D721Med (cell line): ENCODE results near the gene TAF4.

ENCODE experiments used
- DNase-seq: peaks from one replicate; pipeline ENCODE4 v3.0.0; 2011; ENCODE audit warnings: low spot score; ENCODE audit not compliant: insufficient read length
- FAIRE-seq: peaks from 2 replicates; lab custom pipeline; 2011; peaks lifted over from hg19 to GRCh38; lab: Jason Lieb, UNC
- TF ChIP-seq, protein P1 (sequence below): IDR thresholded peaks from 2 replicates; pipeline ENCODE4 v1.5.1; 2012; ENCODE audit warnings: mild to moderate bottlenecking, control low read depth; ENCODE audit not compliant: insufficient read depth; ENCODE audit errors: missing control alignments

TAF4 gene

DNA sequence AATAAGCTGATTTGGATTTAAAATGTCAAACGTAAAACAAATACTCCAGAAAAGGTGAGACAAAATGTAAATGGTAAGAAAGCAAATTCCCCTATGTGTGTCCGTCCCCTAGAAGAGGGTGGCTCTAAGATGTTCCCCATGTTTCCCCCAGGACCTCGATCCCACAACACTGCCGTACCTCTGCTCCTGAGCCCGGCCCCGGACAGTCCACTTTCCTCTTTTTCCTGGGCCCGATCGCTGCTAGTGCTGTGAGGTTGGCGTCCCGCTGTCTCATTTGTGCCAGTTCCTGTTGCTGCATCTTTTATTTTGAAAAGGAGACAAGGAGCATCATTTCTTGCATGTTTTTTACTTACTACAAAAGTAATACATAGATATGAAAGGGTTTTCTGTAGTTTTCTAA lies 68.3 kb downstream of the TAF4 start:
- FAIRE-seq: no peak
- no peak for DNase-seq
- TF ChIP-seq, protein P1, sequence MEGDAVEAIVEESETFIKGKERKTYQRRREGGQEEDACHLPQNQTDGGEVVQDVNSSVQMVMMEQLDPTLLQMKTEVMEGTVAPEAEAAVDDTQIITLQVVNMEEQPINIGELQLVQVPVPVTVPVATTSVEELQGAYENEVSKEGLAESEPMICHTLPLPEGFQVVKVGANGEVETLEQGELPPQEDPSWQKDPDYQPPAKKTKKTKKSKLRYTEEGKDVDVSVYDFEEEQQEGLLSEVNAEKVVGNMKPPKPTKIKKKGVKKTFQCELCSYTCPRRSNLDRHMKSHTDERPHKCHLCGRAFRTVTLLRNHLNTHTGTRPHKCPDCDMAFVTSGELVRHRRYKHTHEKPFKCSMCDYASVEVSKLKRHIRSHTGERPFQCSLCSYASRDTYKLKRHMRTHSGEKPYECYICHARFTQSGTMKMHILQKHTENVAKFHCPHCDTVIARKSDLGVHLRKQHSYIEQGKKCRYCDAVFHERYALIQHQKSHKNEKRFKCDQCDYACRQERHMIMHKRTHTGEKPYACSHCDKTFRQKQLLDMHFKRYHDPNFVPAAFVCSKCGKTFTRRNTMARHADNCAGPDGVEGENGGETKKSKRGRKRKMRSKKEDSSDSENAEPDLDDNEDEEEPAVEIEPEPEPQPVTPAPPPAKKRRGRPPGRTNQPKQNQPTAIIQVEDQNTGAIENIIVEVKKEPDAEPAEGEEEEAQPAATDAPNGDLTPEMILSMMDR: no peak

GRCh38 chr20:61994546-61994945 lies 71.1 kb downstream of the TAF4 start:
- FAIRE-seq (no peak), DNase-seq (no peak)
- TF ChIP-seq, protein P1: no peak

DNA sequence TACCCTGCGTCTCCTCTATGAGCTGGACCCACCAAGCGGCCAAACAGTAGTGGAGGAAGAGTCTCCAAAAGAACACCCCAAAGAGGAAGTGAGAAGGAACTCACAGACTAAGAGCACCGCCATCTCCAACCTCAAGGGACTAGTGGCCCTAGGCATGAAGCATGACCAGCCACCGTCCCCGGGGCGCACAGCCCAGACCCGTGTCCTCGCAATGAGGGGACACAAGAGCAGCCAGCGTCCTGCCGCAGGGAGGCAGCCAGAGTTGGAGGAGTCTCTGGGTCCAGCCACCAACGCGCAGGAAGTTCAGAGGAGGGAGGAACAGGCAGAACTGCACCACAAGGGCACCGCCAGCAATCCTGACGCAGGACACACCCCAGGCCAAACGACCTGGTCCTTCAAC lies 72.6 kb downstream of the TAF4 start:
- TF ChIP-seq, protein P1: no peak

GRCh38 chr20:61991476-61991875 lies 74.2 kb downstream of the TAF4 start:
- DNase-seq (no peak), FAIRE-seq (no peak)
- TF ChIP-seq, protein P1: no peak

More for the DNA sequence above, 72.6 kb downstream of the TAF4 start:
- no peak for FAIRE-seq
- DNase-seq: no peak

- FAIRE-seq (no peak), DNase-seq (no peak)
Measured at GRCh38 chr20:61990484-61990883, 75.2 kb downstream of the TAF4 start.

DNA sequence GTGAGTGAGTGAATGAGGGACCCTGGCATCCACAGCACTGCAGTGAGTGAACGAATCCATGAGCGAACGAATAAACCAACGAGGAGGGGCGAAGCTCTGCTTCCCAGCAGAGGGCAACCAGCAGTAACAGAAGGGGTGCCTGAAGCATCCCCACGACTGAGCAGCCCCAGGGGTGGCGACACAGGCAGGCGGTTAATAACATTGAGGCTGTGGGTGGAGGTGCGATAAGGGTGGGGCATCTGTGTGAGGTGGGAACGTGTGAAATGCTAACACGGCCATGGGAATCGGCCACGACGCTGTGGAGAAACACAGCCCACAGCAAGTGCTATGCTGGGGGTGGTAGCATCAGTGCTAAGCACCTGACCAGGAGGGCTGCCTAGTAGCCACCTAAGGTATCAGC lies 75.9 kb downstream of the TAF4 start:
- TF ChIP-seq, protein P1: no peak
- no peak for FAIRE-seq
- DNase-seq: no peak

More at GRCh38 chr20:61990484-61990883, 75.2 kb downstream of the TAF4 start:
- TF ChIP-seq, protein P1: no peak

DNA sequence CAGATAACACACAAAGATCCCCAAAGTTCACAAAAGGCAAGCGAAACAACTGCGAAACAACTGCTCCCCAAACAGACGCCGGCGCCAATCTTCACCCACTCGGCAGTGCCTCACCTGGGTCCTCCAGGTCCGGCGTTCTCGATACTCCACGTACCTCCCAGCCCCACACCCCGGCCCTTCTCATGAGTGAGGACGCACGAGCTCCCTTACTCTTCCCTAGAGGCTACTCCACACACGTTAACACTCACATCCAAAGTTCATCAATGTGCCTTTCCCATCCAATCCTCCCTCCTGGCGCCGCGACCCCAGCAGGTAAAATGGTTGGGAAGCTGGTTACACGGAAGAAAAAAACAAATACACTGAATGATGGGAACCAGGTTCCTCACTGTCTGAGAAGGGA lies 77.0 kb downstream of the TAF4 start:
- TF ChIP-seq, protein P1: no peak
- DNase-seq (no peak), FAIRE-seq (no peak)
